GM23248 (cell line): ENCODE measurements around the gene STIM2. TPM values are rescaled to one million over a fixed set of nuclear protein-coding genes. Genes with fewer than 3 reads are reported as not detected.

Source experiments
- DNase-seq: peaks from one replicate; pipeline ENCODE4 v3.0.0-alpha.2; 2015
- H2AFZ ChIP-seq: fragments of 200-600 bp; sonication (generic); 2 replicates; pipeline ENCODE4 v1.6.1; 2016; ENCODE audit warnings: antibody characterized with exemption
- H3F3A ChIP-seq: fragments of 200-600 bp; sonication (generic); 2 replicates; pipeline ENCODE4 v1.6.1; 2016; ENCODE audit warnings: mild to moderate bottlenecking, antibody characterized with exemption, mixed run types; ENCODE audit not compliant: insufficient read depth
- H3K27ac ChIP-seq: fragments of 200-600 bp; sonication (generic); 2 replicates; pipeline ENCODE4 v1.5.1; 2016; ENCODE audit warnings: mild to moderate bottlenecking
- H3K27me3 ChIP-seq: fragments of 200-600 bp; sonication (generic); replicated peaks from 2 replicates; pipeline ENCODE4 v1.6.1; 2016; ENCODE audit warnings: mild to moderate bottlenecking; ENCODE audit not compliant: insufficient read depth
- H3K36me3 ChIP-seq: fragments of 200-600 bp; sonication (generic); 2 replicates; pipeline ENCODE4 v1.6.1; 2016; ENCODE audit warnings: low read depth, mild to moderate bottlenecking
- H3K4me1 ChIP-seq: fragments of 200-600 bp; sonication (generic); 2 replicates; pipeline ENCODE4 v1.6.1; 2016; ENCODE audit warnings: mild to moderate bottlenecking; ENCODE audit not compliant: insufficient read depth
- H3K4me2 ChIP-seq: fragments of 200-600 bp; sonication (generic); one replicate; pipeline ENCODE4 v1.6.1; 2016; ENCODE audit warnings: mild to moderate bottlenecking; ENCODE audit not compliant: unreplicated experiment
- H3K4me3 ChIP-seq: fragments of 200-600 bp; sonication (generic); 2 replicates; pipeline ENCODE4 v1.5.1; 2016; ENCODE audit warnings: mild to moderate bottlenecking
- H3K79me2 ChIP-seq: fragments of 200-600 bp; sonication (generic); 2 replicates; pipeline ENCODE4 v1.6.1; 2016; ENCODE audit warnings: mild to moderate bottlenecking; ENCODE audit not compliant: insufficient read depth
- H3K9ac ChIP-seq: fragments of 200-600 bp; sonication (generic); 2 replicates; pipeline ENCODE4 v1.6.1; 2016; ENCODE audit warnings: mild to moderate bottlenecking
- H3K9me2 ChIP-seq: fragments of 200-600 bp; sonication (generic); 2 replicates; pipeline ENCODE4 v1.6.1; 2016; ENCODE audit warnings: mixed run types, mild to moderate bottlenecking, moderate library complexity; ENCODE audit not compliant: insufficient read depth
- H3K9me3 ChIP-seq: fragments of 200-600 bp; sonication (generic); one replicate; pipeline ENCODE4 v1.6.1; 2017; ENCODE audit warnings: low read depth
- H4K20me1 ChIP-seq: fragments of 200-600 bp; sonication (generic); 2 replicates; pipeline ENCODE4 v1.6.0; 2016; ENCODE audit not compliant: insufficient read depth
- EZH2 ChIP-seq: fragments of 200-600 bp; sonication (generic); IDR thresholded peaks from 2 replicates; pipeline ENCODE4 v1.6.1; 2018; ENCODE audit warnings: antibody characterized with exemption, mild to moderate bottlenecking; ENCODE audit not compliant: insufficient read depth, poor library complexity, severe bottlenecking
- EZH2phosphoT487 ChIP-seq: fragments of 200-600 bp; sonication (generic); IDR thresholded peaks from 2 replicates; pipeline ENCODE4 v1.6.1; 2018; ENCODE audit warnings: antibody characterized with exemption, moderate library complexity, mild to moderate bottlenecking, low read depth; ENCODE audit not compliant: insufficient read depth
- WGBS, 2 experiments: methylation state at CpG; one replicate each; pipeline ENCODE4 v1.1.6; 2015 to 2017; ENCODE audit warnings: low lambda C conversion rate in 2 of 2, low coverage in 1 of 2; ENCODE audit errors: missing lambda C conversion rate in 2 of 2; 5-methylcytosine and 5-hydroxymethylcytosine counted together
- in situ Hi-C: fragments of 300-500 bp; cut with MboI; formaldehyde crosslinking; loops from 2 replicates; pipeline ENCODE4 v1.15.0; 2020
- polyA plus RNA-seq: library from polyadenylated mRNA; unstranded; fragments of >200 nt; fragmentation: Nextera tagmentation; extraction: Ambion mirVana; gene quantifications from 2 replicates; pipeline ENCODE4 v1.2.1, GENCODE V29; 2016
- total RNA-seq: library from RNA; depleted of rRNA; stranded (reverse); fragments of >200 nt; shearing (Covaris generic); gene quantifications from 2 replicates; pipeline ENCODE4 v1.2.3, GENCODE V29; 2014

STIM2 gene
- total and polyA plus RNA-seq, 2 experiments from 2014 or later, result 10.8 to 13.8 TPM

DNA sequence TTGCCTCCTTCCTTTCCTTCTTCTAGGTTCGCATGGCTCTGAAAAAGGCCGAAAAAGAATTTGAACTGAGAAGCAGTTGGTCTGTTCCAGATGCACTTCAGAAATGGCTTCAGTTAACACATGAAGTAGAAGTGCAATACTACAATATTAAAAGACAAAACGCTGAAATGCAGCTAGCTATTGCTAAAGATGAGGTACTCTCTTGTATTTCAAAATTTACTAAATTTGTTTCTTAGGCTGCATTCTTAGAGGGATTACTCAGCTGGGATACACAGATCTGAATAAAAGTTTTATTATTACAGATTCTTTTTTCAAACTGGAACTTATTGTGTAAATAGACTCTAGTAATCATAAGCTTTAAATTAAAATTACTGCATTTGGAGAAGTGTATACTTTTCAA, 146.9 kb downstream of the STIM2 start:
- Histone ChIP-seq H3K4me2 (peak overlapping the region; percentile 81), H2AFZ (0 out of 2 replicates have a peak overlapping the region, but pooled peaks have one; percentile 26), H4K20me1 (no peaks in the 10 kb centered on the region), H3F3A (peaks cover 58% of the 10 kb centered on the region), H3K27ac (peak overlapping the region; percentile 73), H3K27me3 (no peaks in the 10 kb centered on the region), H3K9ac (peak overlapping the region; percentile 55), H3K36me3 (no peaks in the 10 kb centered on the region), H3K4me1 (peaks cover 74% of the 10 kb centered on the region), H3K4me3 (peak overlapping the region; percentile 56), H3K9me3 (no peaks in the 10 kb centered on the region), H3K9me2 (no peaks in the 10 kb centered on the region), H3K79me2 (no peaks in the 10 kb centered on the region)
- WGBS, 2 experiments, result 0 to 5% methylated on average over 3 of the region's 3 CpGs
- peak; percentile 75 for DNase-seq
- in situ Hi-C loops, result loop anchor here (10.0 to 25.0 kb wide), 3 partner anchors 143 to 545 kb away; partner anchors contain the start of gene STIM2
- TF ChIP-seq EZH2phosphoT487 (no peak), EZH2 (no peak)

DNA sequence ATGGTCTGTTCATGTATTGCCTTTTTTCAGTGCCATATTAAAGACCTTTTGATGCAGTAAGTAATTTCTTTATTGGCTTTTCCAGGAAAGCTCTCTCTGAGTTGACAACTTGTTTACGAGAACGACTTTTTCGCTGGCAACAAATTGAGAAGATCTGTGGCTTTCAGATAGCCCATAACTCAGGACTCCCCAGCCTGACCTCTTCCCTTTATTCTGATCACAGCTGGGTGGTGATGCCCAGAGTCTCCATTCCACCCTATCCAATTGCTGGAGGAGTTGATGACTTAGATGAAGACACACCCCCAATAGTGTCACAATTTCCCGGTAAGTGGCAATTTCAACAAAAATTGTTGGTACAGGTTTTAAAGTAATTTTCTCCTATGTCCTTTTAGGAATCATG, 148.0 kb downstream of the STIM2 start:
- Histone ChIP-seq H3K9me3 (no peaks in the 10 kb centered on the region), H4K20me1 (no peaks in the 10 kb centered on the region), H3K9me2 (no peaks in the 10 kb centered on the region), H3K27me3 (no peaks in the 10 kb centered on the region), H3K36me3 (no peaks in the 10 kb centered on the region), H3K9ac (no peak overlapping the region), H2AFZ (no peak overlapping the region), H3F3A (peaks cover 47% of the 10 kb centered on the region), H3K4me3 (no peak overlapping the region), H3K4me1 (peaks cover 66% of the 10 kb centered on the region), H3K27ac (peak overlapping the region; percentile 73; the same call in 1 of the 2 replicates), H3K4me2 (peak overlapping the region; percentile 81), H3K79me2 (no peaks in the 10 kb centered on the region)
- TF ChIP-seq EZH2, result no peak
- no peak for TF ChIP-seq EZH2phosphoT487
- in situ Hi-C loops, result loop anchor here (10.0 to 25.0 kb wide), 3 partner anchors 144 to 546 kb away; partner anchors contain the start of gene STIM2
- 15 to 19% methylated on average over 4 of the region's 4 CpGs for WGBS, 2 experiments
- peak; percentile 45 for DNase-seq

DNA sequence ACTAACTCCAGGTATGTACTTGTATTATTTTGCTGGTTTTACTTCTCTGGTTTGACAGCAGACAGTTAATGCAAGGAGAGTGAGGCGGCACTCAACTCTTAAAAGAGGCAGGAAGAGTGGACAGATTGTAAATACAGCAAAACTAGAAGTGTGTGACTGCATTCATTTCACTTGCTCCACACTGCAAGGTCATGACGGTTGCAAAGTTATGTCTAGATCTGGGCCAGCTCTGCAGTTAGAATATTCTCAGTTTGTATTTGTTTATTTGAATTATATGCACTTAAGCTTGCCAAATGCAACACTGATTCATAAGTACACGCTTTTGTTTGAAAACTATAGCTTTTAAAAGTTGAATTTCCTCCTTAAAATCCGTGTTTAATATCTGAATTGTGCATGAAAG, 148.9 kb downstream of the STIM2 start:
- TF ChIP-seq EZH2 (no peak), EZH2phosphoT487 (no peak)
- Histone ChIP-seq H4K20me1 (no peaks in the 10 kb centered on the region), H3K4me1 (peaks cover 57% of the 10 kb centered on the region), H3F3A (peaks cover 40% of the 10 kb centered on the region), H3K9me3 (no peaks in the 10 kb centered on the region), H3K9me2 (no peaks in the 10 kb centered on the region), H3K4me2 (peak overlapping the region; percentile 53), H3K9ac (no peak overlapping the region), H3K36me3 (no peaks in the 10 kb centered on the region), H3K79me2 (no peaks in the 10 kb centered on the region), H3K4me3 (peak overlapping the region; percentile 35; the same call in 1 of the 2 replicates), H2AFZ (peak overlapping the region; percentile 49; the same call in 1 of the 2 replicates), H3K27me3 (no peaks in the 10 kb centered on the region), H3K27ac (peak overlapping the region; percentile 22)
- DNase-seq, result peak; percentile 57
- in situ Hi-C loops, result loop anchor here (10.0 to 25.0 kb wide), 3 partner anchors 145 to 547 kb away; partner anchors contain the start of gene STIM2
- 18 to 22% methylated on average over 4 of the region's 4 CpGs for WGBS, 2 experiments

DNA sequence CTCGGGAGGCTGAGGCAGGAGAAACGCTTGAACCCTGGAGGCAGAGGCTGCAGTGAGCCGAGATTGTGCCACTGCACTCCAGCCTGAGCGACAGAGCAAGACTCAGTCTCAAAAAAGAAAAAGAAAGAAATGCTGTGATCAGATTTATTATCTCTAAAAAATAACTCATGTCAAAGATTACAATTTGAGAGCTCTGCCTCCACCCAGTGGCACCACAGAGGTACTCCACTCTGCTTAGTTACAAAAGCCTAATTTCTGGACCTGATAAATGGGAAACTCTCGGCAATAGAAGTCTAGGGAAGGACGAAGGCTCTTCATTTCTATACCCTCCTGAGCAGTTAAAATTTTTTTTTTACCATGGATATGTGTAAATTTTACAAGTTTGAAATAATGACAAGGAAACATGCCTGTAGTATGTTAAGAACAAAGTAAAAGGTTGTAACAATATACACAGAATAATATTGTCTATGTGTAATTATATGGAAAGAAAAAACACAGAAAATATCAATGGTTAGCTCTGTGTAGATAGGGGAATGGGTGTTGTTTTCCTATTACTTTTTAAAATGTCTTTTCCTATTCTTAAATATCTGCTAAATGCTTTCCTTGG, 149.8 kb downstream of the STIM2 start:
- Histone ChIP-seq H3F3A (peaks cover 31% of the 10 kb centered on the region), H4K20me1 (no peaks in the 10 kb centered on the region), H3K9me2 (no peaks in the 10 kb centered on the region), H3K36me3 (no peaks in the 10 kb centered on the region), H3K4me1 (peaks cover 48% of the 10 kb centered on the region), H3K4me3 (peak overlapping the region; percentile 35; the same call in 1 of the 2 replicates), H3K9me3 (no peaks in the 10 kb centered on the region), H3K79me2 (no peaks in the 10 kb centered on the region), H3K27ac (no peak overlapping the region), H3K4me2 (peak overlapping the region; percentile 53), H3K9ac (no peak overlapping the region), H3K27me3 (no peaks in the 10 kb centered on the region), H2AFZ (peak overlapping the region; percentile 49)
- WGBS, 2 experiments, result 7 to 9% methylated on average over 6 of the region's 6 CpGs
- peak; percentile 81 for DNase-seq
- TF ChIP-seq EZH2phosphoT487 (no peak), EZH2 (no peak)
- in situ Hi-C loops, result loop anchor here (25.0 kb wide), 2 partner anchors 248 to 548 kb away; no protein-coding TSS in a partner anchor
